NK-92 (cell line): ENCODE data around the gene DNAJC10.
"Not testable (repeated sequence)": the region's sequence is repeated elsewhere in the genome, so short reads cannot be mapped to it uniquely, and the experiment has no call there.

Experiments
- DNase-seq: peaks from one replicate; lab custom pipeline; 2025; ENCODE audit not compliant: unreplicated experiment; lab: John Stamatoyannopoulos, UW

Gene DNAJC10

GRCh38 chr2:182724656-182725055, 8.6 kb downstream of the DNAJC10 start:
- no peak for DNase-seq

GRCh38 chr2:182726473-182726872, 10.4 kb downstream of the DNAJC10 start:
- no peak for DNase-seq

- DNase-seq, result no peak
These were observed 12.0 kb downstream of the DNAJC10 start for GRCh38 chr2:182728014-182728413.

- no peak for DNase-seq
These were observed 13.8 kb downstream of the DNAJC10 start for GRCh38 chr2:182729710-182730339.

GRCh38 chr2:182730486-182730885, 14.4 kb downstream of the DNAJC10 start:
- no peak for DNase-seq

- no peak for DNase-seq
These were observed 16.7 kb downstream of the DNAJC10 start for GRCh38 chr2:182732736-182733135.

GRCh38 chr2:182733572-182733971, 17.5 kb downstream of the DNAJC10 start:
- DNase-seq, result no peak

GRCh38 chr2:182736856-182737255, 20.8 kb downstream of the DNAJC10 start:
- not testable (repeated sequence) for DNase-seq

- DNase-seq, result no peak
These were observed 24.6 kb downstream of the DNAJC10 start for GRCh38 chr2:182740701-182741100.

GRCh38 chr2:182741620-182742019, 25.6 kb downstream of the DNAJC10 start:
- no peak for DNase-seq

- DNase-seq, result no peak
These were observed 28.4 kb downstream of the DNAJC10 start for GRCh38 chr2:182744490-182744889.

- no peak for DNase-seq
These were observed 29.0 kb downstream of the DNAJC10 start for GRCh38 chr2:182745061-182745460.

GRCh38 chr2:182745894-182746293, 29.8 kb downstream of the DNAJC10 start:
- not testable (repeated sequence) for DNase-seq

- DNase-seq, result no peak
These were observed 38.2 kb downstream of the DNAJC10 start for GRCh38 chr2:182754231-182754630.

GRCh38 chr2:182758379-182758778, 42.3 kb downstream of the DNAJC10 start:
- no peak for DNase-seq

GRCh38 chr2:182761903-182762302, 45.8 kb downstream of the DNAJC10 start:
- no peak for DNase-seq

- DNase-seq, result no peak
These were observed 47.4 kb downstream of the DNAJC10 start for GRCh38 chr2:182763311-182763912.

GRCh38 chr2:182766626-182767025, 50.6 kb downstream of the DNAJC10 start:
- DNase-seq, result no peak

GRCh38 chr2:182767578-182767977, 51.5 kb downstream of the DNAJC10 start:
- no peak for DNase-seq

GRCh38 chr2:182768950-182769349, 52.9 kb downstream of the DNAJC10 start:
- DNase-seq, result not testable (repeated sequence)

GRCh38 chr2:182779323-182779722, 63.3 kb downstream of the DNAJC10 start:
- DNase-seq, result no peak

- not testable (repeated sequence) for DNase-seq
These were observed 65.0 kb downstream of the DNAJC10 start for GRCh38 chr2:182781099-182781498.

GRCh38 chr2:182782686-182783085, 66.6 kb downstream of the DNAJC10 start:
- not testable (repeated sequence) for DNase-seq
